Measurements from ENCODE around the gene SMO.

Gene SMO
- total RNA-seq: 0.07 to 5.0 (median 0.32) reads per million in 18 experiments

DNA sequence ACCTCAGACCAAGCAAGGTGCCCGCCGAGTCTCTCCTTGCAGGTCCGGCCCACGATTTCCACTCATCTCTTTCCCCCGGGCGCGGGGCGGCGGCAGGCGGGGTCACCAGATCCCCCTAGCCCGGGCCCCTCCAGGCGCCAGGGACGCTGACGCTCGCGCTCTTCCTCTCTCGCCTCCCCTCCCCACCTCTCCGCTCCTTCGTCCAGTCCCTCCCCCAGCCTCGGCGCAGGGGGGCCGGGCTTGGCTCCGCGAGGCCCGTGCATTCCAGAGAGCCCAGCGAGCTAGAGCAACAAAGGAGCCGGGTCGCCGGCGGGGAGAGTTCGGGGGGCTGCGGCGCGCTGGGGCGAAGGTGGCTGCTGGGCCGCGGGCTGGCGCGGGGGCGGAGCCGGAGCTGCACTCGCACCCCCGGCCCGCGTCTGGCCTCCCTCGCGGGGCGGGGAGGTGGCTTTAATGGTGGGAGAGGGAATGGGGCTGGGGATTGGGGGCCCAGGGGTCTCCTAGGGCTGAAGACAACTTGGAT is at the start of gene SMO:
TSS of gene SMO (plus strand) at position 262 of the 520 bp plus-strand sequence. CDS start 519 bp downstream, outside the sequence.
- no peak for DNase-seq

DNA sequence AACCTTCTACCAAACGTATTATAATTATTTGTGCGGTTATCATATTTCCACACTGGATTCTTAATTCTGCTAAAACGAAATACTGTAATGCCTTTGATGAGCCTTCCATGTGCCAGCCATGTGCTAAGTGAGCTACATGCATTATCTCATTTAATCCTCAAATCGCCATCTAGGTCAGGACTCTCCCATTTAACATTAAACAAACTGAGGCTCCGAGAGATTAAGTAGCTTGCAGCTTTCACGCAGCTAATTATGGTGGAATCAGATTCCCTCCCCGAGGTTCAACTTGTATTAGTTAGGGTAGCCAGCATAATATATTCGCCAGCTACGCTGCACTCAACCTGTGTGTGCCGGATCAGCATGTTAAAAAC is 44.7 kb upstream of the SMO start:
- no peak for DNase-seq

DNA sequence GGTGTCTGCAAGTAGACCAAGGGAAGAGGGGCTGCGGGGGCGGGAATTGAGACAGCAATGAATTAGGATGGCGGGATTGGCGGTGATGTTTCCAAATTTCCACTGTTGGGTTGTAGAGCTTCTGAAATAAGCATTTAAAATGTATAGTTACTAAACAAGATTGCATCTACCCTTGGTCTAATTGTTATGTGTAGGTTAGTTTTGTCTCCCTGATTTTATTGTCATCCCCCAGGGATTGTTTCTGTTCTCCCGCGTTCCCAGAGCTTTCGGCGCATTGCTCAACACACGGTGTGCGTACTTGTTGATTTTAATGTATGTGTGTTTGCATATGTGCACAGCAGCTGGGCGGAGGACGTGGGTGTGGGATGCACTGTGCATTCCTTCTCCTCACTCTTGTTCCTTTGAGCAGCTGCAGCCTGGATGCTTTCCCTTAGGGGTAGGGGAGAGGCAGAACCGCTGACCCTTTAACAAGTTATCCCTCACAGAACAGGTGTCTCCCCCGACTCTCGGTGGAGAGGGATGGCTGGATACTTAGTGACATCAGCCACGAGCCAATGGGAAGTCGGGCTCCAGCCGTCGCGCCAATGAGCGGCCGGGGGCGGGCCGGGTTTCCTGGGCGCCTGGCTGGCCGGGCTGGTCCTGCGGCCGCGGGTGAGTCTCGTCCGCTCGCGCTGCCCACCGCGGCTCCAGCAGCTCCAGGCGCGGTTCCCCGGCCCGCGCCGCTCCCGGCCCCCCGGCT is 44.2 kb upstream of the SMO start, which contains the start of gene TSPAN33:
TSS of gene TSPAN33 (plus strand) at position 613 of the 739 bp plus-strand sequence. CDS start 274 bp downstream, outside the sequence.
- DNase-seq: peak; percentile 71 to 80

DNA sequence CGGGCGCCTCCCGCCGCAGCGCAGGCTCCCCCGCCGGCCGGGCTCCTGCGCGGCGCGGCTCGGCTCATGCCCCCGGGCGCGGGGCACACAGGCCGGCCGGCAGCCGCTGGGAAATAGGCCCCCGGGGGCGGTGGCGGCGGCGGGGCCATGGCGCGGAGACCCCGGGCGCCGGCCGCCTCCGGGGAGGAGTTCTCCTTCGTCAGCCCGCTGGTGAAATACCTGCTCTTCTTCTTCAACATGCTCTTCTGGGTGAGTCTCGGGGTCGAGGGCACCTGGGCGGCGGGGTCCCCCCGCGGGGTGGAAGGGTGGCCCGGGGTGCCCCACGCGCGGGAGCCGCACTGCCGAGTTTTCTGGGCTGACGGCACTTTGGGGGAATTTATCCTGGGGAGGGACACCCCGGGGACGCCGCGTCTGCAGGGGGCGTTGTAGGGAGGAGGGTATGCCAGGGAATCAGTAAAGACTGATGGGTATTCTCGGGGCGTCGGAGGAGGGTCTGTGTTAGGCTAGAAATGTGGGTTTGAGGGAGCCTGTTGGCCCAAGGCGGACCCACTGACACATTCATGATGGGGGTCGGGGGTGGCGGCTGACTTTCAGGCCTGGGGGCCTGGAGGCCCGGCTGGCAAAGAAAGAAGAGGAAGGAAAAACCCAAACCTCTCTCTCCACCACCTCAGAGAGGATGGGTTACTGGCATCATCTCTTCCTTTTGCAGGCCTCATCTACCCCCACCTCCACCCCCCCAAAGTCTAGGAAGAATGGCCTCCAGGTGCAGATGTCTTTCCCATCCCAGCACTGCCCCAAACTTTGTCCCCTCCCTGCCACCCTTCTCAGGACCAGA is 43.4 kb upstream of the SMO start:
- DNase-seq: no peak

DNA sequence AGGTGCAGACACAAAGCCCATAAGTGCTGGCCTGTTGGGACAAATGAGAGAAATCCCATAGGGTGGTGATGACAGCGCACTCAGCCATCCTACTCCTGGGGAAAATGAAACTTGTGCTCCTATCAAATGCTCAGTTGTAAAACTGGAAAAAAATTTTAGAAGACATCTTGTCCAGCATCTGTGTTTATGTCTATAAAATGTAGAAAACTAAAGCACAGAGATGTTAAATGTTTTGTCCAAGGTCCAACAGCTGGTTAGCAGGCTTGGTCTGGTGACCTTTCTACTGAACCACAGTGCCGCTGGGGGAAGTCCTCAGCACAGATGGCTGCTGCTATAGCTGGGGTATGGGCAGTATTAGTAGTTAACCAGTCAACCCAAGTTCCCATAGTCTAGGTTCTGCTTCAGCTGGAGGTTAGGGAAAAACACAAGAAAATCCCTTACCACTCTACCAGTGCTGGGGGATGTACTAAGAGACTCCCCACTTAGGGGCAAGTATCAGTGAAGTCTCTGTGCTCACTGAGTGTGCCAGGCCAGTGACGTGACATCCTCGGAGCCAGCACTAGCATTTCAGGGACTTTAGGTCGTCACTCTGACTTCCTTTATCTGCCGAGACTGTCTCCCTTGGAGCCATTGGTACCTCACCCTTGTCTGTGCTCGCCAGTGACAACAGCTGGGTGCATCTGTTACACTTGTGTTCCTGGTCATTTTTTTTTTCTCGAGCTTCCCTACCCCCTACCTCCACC is 42.0 kb upstream of the SMO start:
- DNase-seq: no peak

DNA sequence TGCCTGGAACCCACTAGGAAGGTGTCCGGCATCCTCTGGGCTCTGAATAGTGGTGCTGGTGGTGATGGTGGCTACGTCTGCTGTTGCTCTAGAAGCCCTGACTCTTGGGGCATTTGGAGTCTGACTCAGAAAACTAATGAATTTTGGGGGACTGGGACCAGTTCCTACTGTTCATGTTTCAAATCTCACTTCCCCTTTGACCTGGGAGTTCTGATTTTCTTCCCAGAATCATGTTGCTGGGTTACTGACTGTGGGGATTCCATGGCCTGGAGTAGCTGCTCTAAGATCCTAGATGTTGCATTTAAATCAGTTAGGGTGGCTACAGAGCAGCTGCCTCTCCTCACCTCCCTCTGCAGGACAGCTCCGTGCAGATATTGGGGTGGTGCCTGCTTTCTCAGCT is 40.7 kb upstream of the SMO start:
- DNase-seq: peak; percentile 18 to 52

DNA sequence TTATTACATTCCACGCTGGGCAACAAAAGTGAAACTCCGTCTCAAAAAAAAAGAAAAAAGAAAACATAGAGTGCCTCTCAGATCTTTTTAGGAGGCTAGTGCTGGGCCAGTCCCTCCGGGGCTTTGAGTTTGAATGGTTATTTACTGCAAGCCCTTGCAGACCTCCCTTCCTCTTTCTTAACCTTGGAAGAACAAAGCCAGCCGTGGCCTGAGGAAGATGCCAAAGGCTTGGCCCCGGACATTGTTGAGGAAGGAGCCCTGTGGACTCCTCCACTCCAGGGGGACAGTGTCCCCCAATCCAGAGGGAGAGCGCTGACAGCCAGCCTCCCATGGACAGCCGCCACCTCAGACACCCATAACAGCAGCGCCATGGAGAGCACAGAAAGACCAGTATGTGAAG is 38.9 kb upstream of the SMO start:
- DNase-seq: peak; percentile 17 to 30

DNA sequence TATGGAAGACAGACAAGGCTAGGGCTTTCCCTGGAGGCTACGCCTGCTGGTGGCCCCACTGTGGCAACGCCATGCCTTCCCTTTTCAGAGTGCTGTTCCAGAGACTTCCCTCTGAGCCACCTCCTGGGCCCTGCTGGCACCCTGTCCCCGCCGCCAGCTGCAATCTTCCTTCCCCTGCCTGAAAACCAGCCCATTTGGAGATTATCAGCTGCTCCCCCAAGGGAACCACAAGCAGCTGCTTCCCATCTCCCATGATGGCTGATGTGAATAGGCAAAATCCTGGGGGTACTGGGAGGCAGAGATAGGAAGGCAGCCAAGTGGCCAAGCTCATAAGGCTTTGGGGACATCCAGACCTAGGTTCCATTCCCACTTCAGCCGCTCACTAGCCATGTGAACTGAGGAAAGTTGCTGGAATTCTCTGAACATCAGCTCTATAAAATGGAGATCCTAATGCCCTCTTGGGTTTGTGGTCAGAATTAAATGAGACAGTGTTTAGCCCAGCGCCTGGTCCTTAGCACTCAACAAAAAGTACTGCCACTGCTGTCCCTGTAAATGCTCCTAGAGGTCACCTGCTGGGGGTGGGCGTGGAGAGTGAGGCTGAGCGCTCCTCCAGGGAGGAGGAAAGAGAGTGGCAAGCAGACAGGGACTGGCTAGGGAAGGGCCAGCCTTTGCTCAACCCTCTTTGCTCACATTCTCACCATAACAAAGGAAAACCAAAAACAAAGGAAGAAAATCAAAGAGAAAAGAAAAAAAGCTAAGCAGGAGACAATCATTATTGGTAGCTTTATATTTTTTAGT is 38.0 kb upstream of the SMO start:
- peak; percentile 46 to 58 for DNase-seq

DNA sequence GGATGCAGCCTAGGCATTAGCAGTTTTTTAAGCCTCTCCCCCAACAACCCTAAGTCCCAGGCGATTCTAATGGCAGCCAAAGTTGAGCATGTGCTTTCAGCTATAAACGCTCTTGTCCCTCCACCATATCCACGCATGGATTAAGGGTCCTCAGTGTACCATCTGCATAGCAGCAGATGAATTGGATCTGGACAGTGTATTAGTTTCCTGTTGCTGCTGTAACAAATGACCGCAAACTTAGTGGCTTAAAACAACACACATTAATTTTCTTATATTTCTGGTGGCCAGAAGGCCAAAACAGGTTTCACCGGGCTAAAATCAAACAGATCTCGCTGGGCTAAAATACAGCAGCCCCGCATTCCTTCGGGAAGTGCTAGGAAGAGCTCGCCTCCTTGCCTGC is 30.8 kb upstream of the SMO start:
- DNase-seq: no peak

DNA sequence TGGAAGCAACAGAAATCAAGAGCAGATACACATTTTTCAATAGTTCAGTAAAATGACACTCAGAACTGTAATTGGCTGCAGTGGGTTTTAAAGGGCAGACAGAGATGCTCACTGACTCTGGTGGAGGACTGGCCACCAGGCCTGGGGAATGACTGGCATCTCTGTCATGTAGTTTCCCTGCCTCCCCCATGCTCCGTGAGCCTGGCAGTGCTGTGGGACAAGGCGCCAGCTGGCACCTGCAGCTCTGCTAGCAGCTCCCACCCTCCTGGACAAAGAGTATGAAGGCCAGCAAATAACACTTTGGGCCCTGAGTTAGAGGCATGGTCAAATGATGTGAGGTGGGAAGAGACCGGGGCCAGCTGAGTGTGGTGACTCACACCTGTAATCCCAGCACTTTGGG is 28.9 kb upstream of the SMO start:
- no peak for DNase-seq

DNA sequence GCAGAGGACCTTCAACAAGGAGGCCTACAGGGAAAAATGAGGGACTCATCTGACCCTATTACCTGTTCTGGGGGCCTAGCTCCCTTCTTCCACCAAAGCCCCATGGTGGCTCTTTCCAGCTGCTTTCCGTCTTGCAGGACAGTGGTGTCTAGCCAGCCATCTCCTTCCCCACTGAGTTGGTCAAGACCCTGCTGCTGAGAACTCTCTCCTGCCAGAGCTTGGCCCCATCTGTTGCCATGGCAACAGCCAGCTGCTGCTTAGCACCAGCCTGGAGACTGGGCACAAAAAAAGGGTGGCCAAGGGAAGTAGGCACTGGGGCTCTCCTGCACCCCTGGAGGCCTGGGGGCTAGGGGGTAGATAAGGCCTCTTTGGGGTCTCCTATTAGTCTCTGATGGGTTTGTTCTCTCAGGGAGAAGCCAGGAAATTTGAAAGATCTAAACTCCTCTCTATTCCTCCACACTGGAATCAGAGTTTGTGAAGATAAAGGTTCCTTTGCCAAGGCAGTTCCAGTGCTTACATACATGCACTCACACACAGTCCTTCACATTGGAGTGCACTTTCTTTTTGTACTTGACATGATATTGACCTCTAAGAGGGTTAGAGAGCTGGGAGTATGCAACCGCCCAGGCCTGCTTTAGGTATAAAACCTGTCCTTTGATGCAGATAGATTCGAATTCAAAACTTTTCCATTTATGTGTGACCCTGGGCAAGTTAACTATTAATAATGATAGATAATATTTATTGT is 28.1 kb upstream of the SMO start:
- DNase-seq: no peak

DNA sequence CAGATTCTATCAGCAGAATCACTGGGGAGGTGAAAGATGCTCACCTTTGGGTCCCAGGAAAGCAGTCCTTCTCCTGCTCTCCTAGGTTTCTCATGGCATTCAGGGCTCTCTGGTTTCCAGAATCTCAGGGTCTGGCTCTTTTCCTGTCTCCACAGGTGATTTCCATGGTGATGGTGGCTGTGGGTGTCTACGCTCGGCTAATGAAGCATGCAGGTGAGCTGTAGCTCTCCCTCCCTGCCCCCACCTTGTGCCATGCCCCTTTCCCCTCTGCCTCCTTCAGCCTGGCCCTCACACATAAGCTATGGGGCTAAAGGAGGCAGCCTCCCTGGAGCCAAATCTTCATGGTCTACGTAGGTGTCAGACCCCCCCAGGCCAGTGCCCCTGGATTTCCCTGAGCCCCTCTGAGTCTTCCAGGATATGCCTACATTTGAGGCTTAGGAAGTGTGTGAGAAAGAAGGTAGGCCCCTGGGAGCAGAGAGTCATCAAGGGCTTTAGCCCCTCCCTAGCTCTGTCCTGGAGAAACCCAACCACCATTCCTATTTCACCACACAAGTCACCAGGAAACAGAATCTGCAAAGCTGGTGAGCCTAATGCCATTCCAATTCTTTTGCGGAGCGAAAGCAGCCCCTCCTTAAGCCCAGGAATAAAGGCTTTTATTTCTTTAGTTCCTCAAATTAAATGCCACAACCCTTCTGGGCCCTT is 26.8 kb upstream of the SMO start:
- DNase-seq: no peak

DNA sequence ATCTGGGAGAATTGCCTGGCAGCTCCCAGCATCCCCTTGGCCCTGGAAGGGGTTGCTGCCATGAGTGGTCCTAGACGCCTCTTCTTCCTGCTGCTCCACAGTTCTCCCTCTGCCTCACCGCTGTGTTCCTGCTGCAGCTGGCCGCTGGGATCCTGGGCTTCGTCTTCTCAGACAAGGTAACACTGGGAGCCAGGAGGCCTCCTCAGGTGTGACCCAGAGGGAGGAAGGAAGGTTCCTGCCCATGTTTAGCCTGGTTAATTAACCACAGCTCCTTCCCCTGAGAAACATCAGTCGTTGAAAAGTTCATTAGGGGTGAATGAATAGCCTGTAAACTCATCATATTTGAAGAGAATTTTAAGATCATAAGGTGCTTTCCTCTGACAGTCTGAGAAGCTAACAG is 25.7 kb upstream of the SMO start:
- no peak for DNase-seq

DNA sequence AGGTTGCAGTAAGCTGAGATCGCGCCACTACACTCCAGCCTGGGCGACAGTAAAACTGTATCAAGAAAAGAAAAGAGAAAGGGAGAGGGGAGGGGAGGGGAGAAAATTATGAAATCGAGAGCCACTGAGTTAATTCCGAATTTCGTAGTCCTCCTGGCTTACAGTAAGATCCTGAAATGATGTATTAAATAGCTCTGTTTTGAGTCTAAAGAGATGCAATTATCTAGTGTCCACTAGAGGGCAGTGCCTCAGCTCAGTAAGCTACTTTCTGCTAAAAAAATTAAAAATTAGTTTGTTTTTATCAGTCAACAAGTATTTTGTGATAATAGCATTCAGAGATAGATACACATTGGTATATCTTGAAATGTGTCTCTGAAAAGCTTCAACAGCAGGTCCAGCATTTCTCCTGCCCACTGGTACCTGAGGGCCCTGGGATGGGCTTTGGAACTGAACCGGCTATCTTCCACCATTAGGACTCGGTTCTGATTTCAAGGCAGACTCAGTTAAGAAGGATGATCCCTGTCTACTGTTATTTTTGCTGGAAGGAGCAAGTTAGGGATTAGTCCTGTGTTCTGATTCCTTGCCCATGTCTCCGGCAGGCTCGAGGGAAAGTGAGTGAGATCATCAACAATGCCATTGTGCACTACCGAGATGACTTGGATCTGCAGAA is 24.4 kb upstream of the SMO start:
- peak; percentile 67 to 68 for DNase-seq

DNA sequence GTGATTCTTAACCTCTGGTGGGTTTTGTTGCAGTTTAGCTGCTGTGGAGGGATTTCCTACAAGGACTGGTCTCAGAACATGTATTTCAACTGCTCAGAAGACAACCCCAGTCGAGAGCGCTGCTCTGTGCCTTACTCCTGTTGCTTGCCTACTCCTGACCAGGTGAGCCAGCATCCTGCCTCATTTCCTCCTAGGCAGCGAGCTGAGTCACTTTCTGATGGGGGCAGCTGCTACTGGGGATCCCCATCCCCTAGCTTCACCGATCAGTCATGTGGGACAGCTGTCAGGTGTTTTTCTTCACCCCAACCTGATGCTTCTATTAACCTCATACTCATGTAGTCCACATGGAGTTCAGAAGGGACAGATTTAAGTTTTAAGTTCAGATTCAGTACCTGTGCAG is 21.7 kb upstream of the SMO start:
- no peak for DNase-seq

DNA sequence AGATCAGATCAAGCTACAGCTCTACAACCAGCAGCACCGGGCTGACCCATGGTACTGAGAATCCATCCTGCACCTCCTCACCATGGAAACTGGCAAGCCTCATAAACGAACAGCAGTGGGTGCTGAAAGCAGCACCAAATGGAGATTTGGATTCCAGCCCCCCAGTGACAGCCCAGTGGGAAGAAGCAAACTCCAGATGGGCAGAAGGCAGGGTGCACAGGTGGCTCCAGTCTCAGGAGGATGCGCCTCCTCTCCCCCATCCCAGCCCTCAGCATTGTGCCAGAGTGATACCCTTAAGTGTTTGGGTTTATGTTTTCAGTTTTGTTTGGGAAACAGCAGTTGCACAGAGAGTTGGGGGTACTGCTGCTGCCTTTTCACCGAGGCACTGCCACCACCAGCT is 20.6 kb upstream of the SMO start:
- no peak for DNase-seq

DNA sequence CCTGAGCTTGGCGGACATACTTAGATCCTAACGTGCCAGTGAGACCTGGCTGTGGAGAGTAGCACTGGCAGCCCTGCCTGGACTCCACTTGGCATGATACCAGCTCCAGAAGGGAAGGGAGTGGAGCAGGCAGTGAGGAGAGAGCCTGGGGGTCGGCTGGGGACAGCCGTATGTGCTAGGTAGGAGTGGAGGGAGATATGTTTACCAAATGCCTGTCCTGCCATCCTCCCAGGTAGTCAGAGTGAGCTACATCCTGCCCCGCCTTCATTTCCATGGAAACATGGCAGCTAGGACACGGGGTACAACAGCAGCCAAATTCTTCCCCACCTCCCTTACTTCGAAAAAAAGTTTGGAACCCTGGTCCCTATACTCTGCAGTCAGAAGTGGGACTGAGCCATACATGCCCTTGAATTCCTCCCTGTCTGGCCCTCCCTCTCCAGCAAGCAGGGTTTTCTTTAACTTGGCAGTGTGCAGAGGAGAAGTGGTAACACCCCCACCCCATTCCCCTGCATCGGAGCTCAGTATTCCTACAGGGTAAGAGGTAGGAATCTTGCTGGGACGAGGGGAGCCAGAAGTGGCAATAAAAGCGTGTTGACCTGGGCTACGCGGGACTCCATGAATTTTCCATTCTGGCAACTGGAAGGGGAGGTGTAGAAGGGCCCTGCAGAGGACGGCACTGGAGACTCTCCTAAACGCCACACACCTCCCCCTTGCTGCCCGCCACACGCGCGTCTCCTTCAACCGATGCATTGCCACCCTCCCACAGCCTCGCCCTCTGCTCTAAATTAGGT is 20.0 kb upstream of the SMO start:
- DNase-seq: no peak

DNA sequence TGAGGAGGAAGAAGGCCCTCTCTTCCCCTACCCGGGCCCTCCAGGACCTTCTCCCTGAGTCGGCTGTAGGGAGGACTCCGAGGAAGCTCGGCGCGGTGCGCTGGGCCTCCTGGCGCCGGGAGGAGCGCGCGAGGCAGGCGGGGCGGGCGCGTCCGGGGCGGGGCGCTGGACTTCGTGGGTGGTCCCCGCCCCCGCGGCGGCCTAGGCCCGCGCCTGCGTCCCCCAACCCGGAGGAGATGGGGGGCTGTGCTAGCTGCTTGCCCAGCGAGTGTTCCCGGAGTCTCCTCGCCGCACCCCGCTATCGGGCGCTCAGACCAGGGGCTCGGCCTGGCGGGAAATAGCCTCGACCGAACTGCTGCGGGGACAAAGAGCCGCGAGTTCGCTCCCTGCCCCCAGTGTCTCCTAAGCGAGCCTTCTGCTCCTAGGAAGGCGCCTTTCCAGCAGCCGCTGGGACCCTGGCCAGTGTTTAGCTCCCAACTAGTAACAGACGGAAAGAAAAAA is 19.2 kb upstream of the SMO start:
- DNase-seq: peak; percentile 13 to 28

All from inflammatory macrophage (primary cell).